ENCODE results near the gene ARHGEF33.
A peak's percentile ranks its signal among the peaks of the same experiment; 100 is the strongest.

ARHGEF33 gene

GRCh38 chr2:38960609-38961320 is 71.1 kb downstream of the ARHGEF33 start:
- DNase-seq = no peak

GRCh38 chr2:38966006-38966405 is 76.3 kb downstream of the ARHGEF33 start:
- DNase-seq = no peak

GRCh38 chr2:38966678-38967077 is 77.0 kb downstream of the ARHGEF33 start:
- no peak for DNase-seq

GRCh38 chr2:38968021-38968420 is 78.3 kb downstream of the ARHGEF33 start:
- no peak for DNase-seq

GRCh38 chr2:38971377-38971776 is 81.7 kb downstream of the ARHGEF33 start:
- no peak for DNase-seq

- DNase-seq = no peak
Observed at GRCh38 chr2:38973266-38973665, 83.6 kb downstream of the ARHGEF33 start.

- DNase-seq = no peak
Observed at GRCh38 chr2:38975042-38975441, 85.4 kb downstream of the ARHGEF33 start.

GRCh38 chr2:38977047-38977446 is 87.4 kb downstream of the ARHGEF33 start:
- no peak for DNase-seq

GRCh38 chr2:38978296-38978903 is 88.7 kb downstream of the ARHGEF33 start:
- DNase-seq = peak in 1 of 2 donors; percentile 10

- no peak for DNase-seq
Observed at GRCh38 chr2:38978908-38979307, 89.2 kb downstream of the ARHGEF33 start.

GRCh38 chr2:38981003-38981669 is 91.5 kb downstream of the ARHGEF33 start:
- DNase-seq = no peak

- DNase-seq = no peak
Observed at GRCh38 chr2:38981670-38982357, 92.1 kb downstream of the ARHGEF33 start.

GRCh38 chr2:38982498-38982897 is 92.8 kb downstream of the ARHGEF33 start:
- DNase-seq = no peak

GRCh38 chr2:38988716-38989115 is 99.0 kb downstream of the ARHGEF33 start:
- DNase-seq = no peak

- DNase-seq = no peak
Observed at GRCh38 chr2:38991899-38992298, 102.2 kb downstream of the ARHGEF33 start.

- DNase-seq = no peak
Observed at GRCh38 chr2:38997781-38998180, 108.1 kb downstream of the ARHGEF33 start.

GRCh38 chr2:39000552-39000951 is 110.9 kb downstream of the ARHGEF33 start:
- DNase-seq = no peak

GRCh38 chr2:39007875-39008504 is 118.3 kb downstream of the ARHGEF33 start:
- no peak for DNase-seq

GRCh38 chr2:39008665-39009064 is 119.0 kb downstream of the ARHGEF33 start:
- DNase-seq = no peak

- no peak for DNase-seq
Observed at GRCh38 chr2:39013871-39014270, 124.2 kb downstream of the ARHGEF33 start.

GRCh38 chr2:39015424-39015823 is 125.7 kb downstream of the ARHGEF33 start:
- no peak for DNase-seq

GRCh38 chr2:39017334-39017733 is 127.7 kb downstream of the ARHGEF33 start:
- DNase-seq = no peak

GRCh38 chr2:39018638-39019037 is 129.0 kb downstream of the ARHGEF33 start:
- no peak for DNase-seq
